ENCODE data around the gene SMIM33. TPM values are rescaled to one million over a fixed set of nuclear protein-coding genes. Genes with fewer than 3 reads are reported as not detected.
A peak's percentile ranks its signal among the peaks of the same experiment; 100 is the strongest.
"Not testable (repeated sequence)": the region's sequence is repeated elsewhere in the genome, so short reads cannot be mapped to it uniquely, and the experiment has no call there.

Gene SMIM33
- total RNA-seq, 1 experiment from 2014 or later = not detected

DNA sequence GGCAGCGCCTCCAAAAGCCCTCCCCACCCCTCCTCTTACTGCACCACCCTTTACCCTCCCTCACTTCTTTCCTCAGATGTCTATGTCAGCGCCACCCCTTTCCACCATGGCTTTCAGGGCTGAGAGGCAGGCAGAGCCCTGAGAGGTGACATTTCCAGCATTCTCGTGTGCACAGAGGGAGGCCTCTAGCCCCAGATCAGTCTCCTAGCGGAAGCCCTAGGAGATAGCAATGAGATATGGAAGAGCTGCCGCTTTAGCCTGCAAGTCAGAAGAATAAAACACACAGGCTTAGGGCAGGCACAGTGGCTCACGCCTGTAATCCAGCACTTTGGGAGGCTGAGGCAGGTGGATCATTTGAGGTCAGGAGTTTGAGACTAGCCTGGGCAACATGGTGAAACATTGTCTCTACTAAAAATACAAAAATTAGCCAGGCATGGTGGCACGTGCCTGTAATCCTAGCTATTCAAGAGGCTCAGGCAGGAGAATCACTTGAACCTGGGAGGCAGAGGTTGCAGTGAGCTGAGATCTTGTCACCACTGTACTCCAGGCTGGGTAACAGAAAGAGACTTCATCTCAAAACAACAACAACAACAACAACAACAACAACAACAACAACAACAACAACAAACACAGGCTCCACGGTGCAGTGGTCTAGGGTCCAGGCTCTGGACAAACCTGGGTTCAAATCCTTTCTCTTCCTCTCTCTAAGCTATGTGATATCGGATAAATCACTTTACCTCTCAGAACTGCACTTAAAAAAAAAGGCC, 8.0 kb downstream of the SMIM33 start:
- peaks cover 12% of the 10 kb centered on the region for H3K4me1 Mint-ChIP-seq
- ATAC-seq; H3K36me3 Mint-ChIP-seq; H3K27me3 Mint-ChIP-seq (ENCODE audit: low read depth); H3K27ac Mint-ChIP-seq; H3K4me3 Mint-ChIP-seq; H3K9me3 Mint-ChIP-seq; DNase-seq (ENCODE audit: low spot score): not testable (repeated sequence)
- POLR2A ChIA-PET = interaction anchor here (0.6 kb wide), 1 partner anchor 921 kb away, joined by 3 read pairs; no protein-coding TSS in a partner anchor
- CTCF ChIA-PET = interaction anchor here (1.3 kb wide), 1 partner anchor 40 kb away, joined by 3 read pairs; the partner anchor contains the start of gene DNAJC18

DNA sequence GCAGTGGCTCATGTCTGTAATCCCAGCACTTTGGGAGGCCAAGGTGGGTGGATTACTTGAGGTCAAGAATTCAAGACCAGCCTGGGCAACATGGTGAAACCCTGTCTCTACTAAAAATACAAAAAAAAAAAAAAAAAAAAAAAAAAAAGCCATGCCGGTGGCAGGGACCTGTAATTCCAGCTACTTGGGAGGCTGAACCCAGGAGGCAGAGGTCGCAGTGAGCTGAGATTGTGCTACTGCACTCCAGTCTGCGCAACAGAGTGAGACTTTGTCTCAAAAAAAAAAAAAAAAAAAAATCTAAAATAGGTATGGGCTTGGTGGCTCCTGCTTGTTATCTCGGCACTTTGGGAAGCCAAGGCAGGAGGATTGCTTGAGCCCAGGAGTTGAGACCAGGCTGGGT, 8.9 kb downstream of the SMIM33 start:
- H3K4me1 Mint-ChIP-seq = peaks cover 12% of the 10 kb centered on the region
- H3K36me3 Mint-ChIP-seq; H3K4me3 Mint-ChIP-seq; DNase-seq (ENCODE audit: low spot score); ATAC-seq; H3K9me3 Mint-ChIP-seq; H3K27ac Mint-ChIP-seq; H3K27me3 Mint-ChIP-seq (ENCODE audit: low read depth): not testable (repeated sequence)
- POLR2A ChIA-PET = interaction anchor here (0.6 to 1.0 kb wide), 4 partner anchors 9 to 213 kb away, joined by 3 read pairs; partner anchors contain the start of genes ECSCR and SMIM33
- CTCF ChIA-PET = interaction anchor here (0.8 kb wide), 1 partner anchor 57 kb away, joined by 3 read pairs; no protein-coding TSS in a partner anchor

DNA sequence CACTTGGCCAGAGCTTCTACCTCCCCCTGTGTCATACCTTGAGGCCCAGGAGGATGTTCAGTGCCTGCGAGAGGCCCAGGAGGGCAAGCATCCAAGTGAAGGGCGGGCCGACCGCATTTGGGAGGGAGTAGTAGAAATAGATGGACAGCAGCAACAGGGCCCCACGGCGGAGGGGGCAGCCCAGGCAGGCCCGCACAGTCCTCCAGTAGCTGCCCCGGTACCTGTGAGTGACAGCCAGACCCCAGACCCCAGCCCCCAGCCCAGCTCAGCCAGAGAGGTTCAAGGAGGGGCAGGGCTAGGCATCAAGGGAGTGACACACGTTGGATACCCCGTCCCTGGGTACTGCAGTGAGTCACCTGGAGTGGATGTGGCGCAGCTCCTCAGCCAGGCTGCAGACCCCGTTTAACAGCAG, 10.3 kb downstream of the SMIM33 start:
- Mint-ChIP-seq H3K36me3 (no peaks in the 10 kb centered on the region), H3K9me3 (no peaks in the 10 kb centered on the region), H3K4me3 (no peak overlapping the region), H3K27me3 (ENCODE audit: low read depth) (no peaks in the 10 kb centered on the region), H3K27ac (no peak overlapping the region), H3K4me1 (peaks cover 13% of the 10 kb centered on the region)
- DNase-seq (ENCODE audit: low spot score) (no peak), ATAC-seq (no peak)
- TF ChIP-seq, protein P1, sequence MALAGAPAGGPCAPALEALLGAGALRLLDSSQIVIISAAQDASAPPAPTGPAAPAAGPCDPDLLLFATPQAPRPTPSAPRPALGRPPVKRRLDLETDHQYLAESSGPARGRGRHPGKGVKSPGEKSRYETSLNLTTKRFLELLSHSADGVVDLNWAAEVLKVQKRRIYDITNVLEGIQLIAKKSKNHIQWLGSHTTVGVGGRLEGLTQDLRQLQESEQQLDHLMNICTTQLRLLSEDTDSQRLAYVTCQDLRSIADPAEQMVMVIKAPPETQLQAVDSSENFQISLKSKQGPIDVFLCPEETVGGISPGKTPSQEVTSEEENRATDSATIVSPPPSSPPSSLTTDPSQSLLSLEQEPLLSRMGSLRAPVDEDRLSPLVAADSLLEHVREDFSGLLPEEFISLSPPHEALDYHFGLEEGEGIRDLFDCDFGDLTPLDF (CRISPR knock-in tag; IDR thresholded peaks at IDR 0.05) = no peak
- TF ChIP-seq, protein P2, sequence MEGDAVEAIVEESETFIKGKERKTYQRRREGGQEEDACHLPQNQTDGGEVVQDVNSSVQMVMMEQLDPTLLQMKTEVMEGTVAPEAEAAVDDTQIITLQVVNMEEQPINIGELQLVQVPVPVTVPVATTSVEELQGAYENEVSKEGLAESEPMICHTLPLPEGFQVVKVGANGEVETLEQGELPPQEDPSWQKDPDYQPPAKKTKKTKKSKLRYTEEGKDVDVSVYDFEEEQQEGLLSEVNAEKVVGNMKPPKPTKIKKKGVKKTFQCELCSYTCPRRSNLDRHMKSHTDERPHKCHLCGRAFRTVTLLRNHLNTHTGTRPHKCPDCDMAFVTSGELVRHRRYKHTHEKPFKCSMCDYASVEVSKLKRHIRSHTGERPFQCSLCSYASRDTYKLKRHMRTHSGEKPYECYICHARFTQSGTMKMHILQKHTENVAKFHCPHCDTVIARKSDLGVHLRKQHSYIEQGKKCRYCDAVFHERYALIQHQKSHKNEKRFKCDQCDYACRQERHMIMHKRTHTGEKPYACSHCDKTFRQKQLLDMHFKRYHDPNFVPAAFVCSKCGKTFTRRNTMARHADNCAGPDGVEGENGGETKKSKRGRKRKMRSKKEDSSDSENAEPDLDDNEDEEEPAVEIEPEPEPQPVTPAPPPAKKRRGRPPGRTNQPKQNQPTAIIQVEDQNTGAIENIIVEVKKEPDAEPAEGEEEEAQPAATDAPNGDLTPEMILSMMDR (IDR thresholded peaks at IDR 0.05) = no peak
- TF ChIP-seq RORB (CRISPR knock-in tag; IDR thresholded peaks at IDR 0.05) (no peak), ZNF671 (CRISPR knock-in tag; IDR thresholded peaks at IDR 0.05) (no peak), TEAD4 (CRISPR knock-in tag; IDR thresholded peaks at IDR 0.05) (no peak)
- CTCF ChIA-PET = interaction anchor here (1.0 to 1.8 kb wide), 4 partner anchors 32 to 94 kb away, joined by 3 to 15 read pairs (median 4); no protein-coding TSS in a partner anchor
- POLR2A ChIA-PET = interaction anchor here (1.2 kb wide), 1 partner anchor 42 kb away, joined by 3 read pairs; the partner anchor contains the start of gene DNAJC18

DNA sequence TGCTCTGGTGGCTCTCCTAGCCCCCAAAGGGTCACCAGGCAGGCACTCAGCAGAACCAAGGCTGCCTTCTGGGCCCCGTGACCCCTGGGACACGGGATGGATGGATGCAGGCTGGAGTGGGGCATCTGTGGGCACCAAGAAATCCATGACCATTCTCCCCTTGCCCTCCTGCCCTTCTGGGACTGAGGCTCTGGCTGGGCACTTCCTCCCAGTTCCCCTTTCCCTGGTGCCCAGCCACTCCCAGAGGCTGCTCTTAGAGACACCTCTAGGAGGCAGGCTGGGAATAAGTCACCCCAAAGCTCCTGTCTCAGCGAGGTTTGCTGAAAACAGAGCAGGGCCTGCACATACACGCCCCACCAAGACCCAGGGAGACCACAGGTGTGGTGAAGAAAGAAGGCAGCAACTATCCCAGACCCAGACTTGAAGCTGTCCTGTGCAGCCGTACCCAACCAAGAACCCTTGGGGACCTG, 10.8 kb downstream of the SMIM33 start:
- H3K4me3 Mint-ChIP-seq = no peak overlapping the region

More for the DNA sequence above, 10.8 kb downstream of the SMIM33 start:
- Mint-ChIP-seq H3K4me1 (peaks cover 18% of the 10 kb centered on the region), H3K27ac (peak overlapping the region; percentile 53; the same call in 1 of the 2 replicates), H3K27me3 (ENCODE audit: low read depth) (no peaks in the 10 kb centered on the region), H3K9me3 (no peaks in the 10 kb centered on the region), H3K36me3 (no peaks in the 10 kb centered on the region)
- ChIA-PET CTCF (interaction anchor here (1.0 to 1.8 kb wide), 6 partner anchors 23 to 284 kb away, joined by 3 to 15 read pairs (median 4); no protein-coding TSS in a partner anchor), POLR2A (interaction anchor here (0.6 to 1.2 kb wide), 3 partner anchors 9 to 42 kb away, joined by 3 read pairs; partner anchors contain the start of gene DNAJC18)
- DNase-seq (ENCODE audit: low spot score) (no peak), ATAC-seq (peak; percentile 40)
- TF ChIP-seq, protein P2 (IDR thresholded peaks at IDR 0.05) = no peak
- TF ChIP-seq RORB (CRISPR knock-in tag; IDR thresholded peaks at IDR 0.05) (no peak), OVOL2 (CRISPR knock-in tag; IDR thresholded peaks at IDR 0.05; ENCODE audit: borderline replicate concordance) (no peak), IRF2 (CRISPR knock-in tag; IDR thresholded peaks at IDR 0.05; ENCODE audit: borderline replicate concordance, low read depth) (no peak), MXD4 (CRISPR knock-in tag; IDR thresholded peaks at IDR 0.05; ENCODE audit: borderline replicate concordance) (no peak), EMX1 (CRISPR knock-in tag; IDR thresholded peaks at IDR 0.05) (no peak), ZNF232 (CRISPR knock-in tag; IDR thresholded peaks at IDR 0.05) (no peak)
- TF ChIP-seq, protein P3, sequence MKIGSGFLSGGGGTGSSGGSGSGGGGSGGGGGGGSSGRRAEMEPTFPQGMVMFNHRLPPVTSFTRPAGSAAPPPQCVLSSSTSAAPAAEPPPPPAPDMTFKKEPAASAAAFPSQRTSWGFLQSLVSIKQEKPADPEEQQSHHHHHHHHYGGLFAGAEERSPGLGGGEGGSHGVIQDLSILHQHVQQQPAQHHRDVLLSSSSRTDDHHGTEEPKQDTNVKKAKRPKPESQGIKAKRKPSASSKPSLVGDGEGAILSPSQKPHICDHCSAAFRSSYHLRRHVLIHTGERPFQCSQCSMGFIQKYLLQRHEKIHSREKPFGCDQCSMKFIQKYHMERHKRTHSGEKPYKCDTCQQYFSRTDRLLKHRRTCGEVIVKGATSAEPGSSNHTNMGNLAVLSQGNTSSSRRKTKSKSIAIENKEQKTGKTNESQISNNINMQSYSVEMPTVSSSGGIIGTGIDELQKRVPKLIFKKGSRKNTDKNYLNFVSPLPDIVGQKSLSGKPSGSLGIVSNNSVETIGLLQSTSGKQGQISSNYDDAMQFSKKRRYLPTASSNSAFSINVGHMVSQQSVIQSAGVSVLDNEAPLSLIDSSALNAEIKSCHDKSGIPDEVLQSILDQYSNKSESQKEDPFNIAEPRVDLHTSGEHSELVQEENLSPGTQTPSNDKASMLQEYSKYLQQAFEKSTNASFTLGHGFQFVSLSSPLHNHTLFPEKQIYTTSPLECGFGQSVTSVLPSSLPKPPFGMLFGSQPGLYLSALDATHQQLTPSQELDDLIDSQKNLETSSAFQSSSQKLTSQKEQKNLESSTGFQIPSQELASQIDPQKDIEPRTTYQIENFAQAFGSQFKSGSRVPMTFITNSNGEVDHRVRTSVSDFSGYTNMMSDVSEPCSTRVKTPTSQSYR (CRISPR knock-in tag; IDR thresholded peaks at IDR 0.05) = no peak
- TF ChIP-seq, protein P4, sequence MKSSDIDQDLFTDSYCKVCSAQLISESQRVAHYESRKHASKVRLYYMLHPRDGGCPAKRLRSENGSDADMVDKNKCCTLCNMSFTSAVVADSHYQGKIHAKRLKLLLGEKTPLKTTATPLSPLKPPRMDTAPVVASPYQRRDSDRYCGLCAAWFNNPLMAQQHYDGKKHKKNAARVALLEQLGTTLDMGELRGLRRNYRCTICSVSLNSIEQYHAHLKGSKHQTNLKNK (CRISPR knock-in tag; IDR thresholded peaks at IDR 0.05) = no peak
- TF ChIP-seq, protein P5, sequence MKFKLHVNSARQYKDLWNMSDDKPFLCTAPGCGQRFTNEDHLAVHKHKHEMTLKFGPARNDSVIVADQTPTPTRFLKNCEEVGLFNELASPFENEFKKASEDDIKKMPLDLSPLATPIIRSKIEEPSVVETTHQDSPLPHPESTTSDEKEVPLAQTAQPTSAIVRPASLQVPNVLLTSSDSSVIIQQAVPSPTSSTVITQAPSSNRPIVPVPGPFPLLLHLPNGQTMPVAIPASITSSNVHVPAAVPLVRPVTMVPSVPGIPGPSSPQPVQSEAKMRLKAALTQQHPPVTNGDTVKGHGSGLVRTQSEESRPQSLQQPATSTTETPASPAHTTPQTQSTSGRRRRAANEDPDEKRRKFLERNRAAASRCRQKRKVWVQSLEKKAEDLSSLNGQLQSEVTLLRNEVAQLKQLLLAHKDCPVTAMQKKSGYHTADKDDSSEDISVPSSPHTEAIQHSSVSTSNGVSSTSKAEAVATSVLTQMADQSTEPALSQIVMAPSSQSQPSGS (CRISPR knock-in tag; IDR thresholded peaks at IDR 0.05; ENCODE audit: borderline replicate concordance, low read depth) = no peak
- TF ChIP-seq, protein P6, sequence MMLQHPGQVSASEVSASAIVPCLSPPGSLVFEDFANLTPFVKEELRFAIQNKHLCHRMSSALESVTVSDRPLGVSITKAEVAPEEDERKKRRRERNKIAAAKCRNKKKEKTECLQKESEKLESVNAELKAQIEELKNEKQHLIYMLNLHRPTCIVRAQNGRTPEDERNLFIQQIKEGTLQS (CRISPR knock-in tag; conservative IDR thresholded peaks at IDR 0.05) = no peak
